ENCODE data around the gene ISOC2.
A peak's percentile ranks its signal among the peaks of the same experiment; 100 is the strongest.

Gene ISOC2, protein sequence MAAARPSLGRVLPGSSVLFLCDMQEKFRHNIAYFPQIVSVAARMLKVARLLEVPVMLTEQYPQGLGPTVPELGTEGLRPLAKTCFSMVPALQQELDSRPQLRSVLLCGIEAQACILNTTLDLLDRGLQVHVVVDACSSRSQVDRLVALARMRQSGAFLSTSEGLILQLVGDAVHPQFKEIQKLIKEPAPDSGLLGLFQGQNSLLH

GRCh38 chr19:55461259-55461973 lies at the start of gene ISOC2:
Gene ISOC2, minus strand, starts transcription at chr19:55461642. Its CDS starts 5,156 bp downstream, at chr19:55456486.
- peak within 1 kb of the TSS; percentile 72 for H3K9ac ChIP-seq (ENCODE audit: low read length)
- no peaks in the 10 kb centered on the region for H3K36me3 ChIP-seq (ENCODE audit: insufficient read depth, low read length)
- no peaks in the 10 kb centered on the region for H3K27me3 ChIP-seq (ENCODE audit: control insufficient read depth in 1 of 2, insufficient read depth in 2 of 2, low read length in 2 of 2)
- peak within 1 kb of the TSS; percentile 67 to 82 for H3K4me3 ChIP-seq (ENCODE audit: low read depth in 1 of 2, low read length in 2 of 2)
- H3K4me1 ChIP-seq (ENCODE audit: insufficient read depth, low read length) = peaks cover 12% of the 10 kb centered on the region
- no peaks in the 10 kb centered on the region for H3K9me3 ChIP-seq (ENCODE audit: low read length)
- peak within 1 kb of the TSS; percentile 99 for H3K27ac ChIP-seq (ENCODE audit: low read depth, low read length)

GRCh38 chr19:55508120-55508519 lies 46.7 kb upstream of the ISOC2 start:
- Histone ChIP-seq H3K9me3 (ENCODE audit: low read length) (no peaks in the 10 kb centered on the region), H3K27me3 (ENCODE audit: control insufficient read depth in 1 of 2, insufficient read depth in 2 of 2, low read length in 2 of 2) (no peaks in the 10 kb centered on the region), H3K36me3 (ENCODE audit: insufficient read depth, low read length) (peaks cover 4% of the 10 kb centered on the region), H3K4me1 (ENCODE audit: insufficient read depth, low read length) (no peaks in the 10 kb centered on the region), H3K27ac (ENCODE audit: low read depth, low read length) (no peak overlapping the region), H3K9ac (ENCODE audit: low read length) (no peak overlapping the region), H3K4me3 (ENCODE audit: low read depth in 1 of 2, low read length in 2 of 2) (no peak overlapping the region)

- Histone ChIP-seq H3K4me1 (ENCODE audit: insufficient read depth, low read length) (no peaks in the 10 kb centered on the region), H3K9ac (ENCODE audit: low read length) (no peak overlapping the region), H3K4me3 (ENCODE audit: low read depth in 1 of 2, low read length in 2 of 2) (no peak overlapping the region), H3K9me3 (ENCODE audit: low read length) (no peaks in the 10 kb centered on the region), H3K27ac (ENCODE audit: low read depth, low read length) (no peak overlapping the region), H3K27me3 (ENCODE audit: control insufficient read depth in 1 of 2, insufficient read depth in 2 of 2, low read length in 2 of 2) (no peaks in the 10 kb centered on the region), H3K36me3 (ENCODE audit: insufficient read depth, low read length) (peaks cover 19% of the 10 kb centered on the region)
Measured at GRCh38 chr19:55504981-55505380, 43.5 kb upstream of the ISOC2 start.

DNA sequence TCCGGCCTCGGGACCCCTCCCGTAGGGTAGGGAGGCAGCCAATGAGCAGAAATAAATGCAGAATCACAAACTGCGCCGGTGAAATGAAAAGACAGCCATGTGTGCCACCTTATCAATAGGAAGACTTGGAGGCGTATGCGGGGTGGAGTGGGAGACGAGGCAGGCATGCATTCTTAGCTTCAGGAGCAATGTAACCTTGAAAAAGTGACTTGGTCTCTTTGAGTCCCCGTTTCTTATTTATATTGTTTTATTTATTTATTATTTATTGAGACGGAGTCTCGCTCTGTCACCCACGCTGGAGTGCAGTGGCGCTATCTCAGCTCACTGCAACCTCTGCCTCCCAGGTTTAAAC lies 42.8 kb upstream of the ISOC2 start:
- Histone ChIP-seq H3K27me3 (ENCODE audit: control insufficient read depth in 1 of 2, insufficient read depth in 2 of 2, low read length in 2 of 2) (no peaks in the 10 kb centered on the region), H3K9me3 (ENCODE audit: low read length) (no peaks in the 10 kb centered on the region), H3K9ac (ENCODE audit: low read length) (no peak overlapping the region), H3K4me3 (ENCODE audit: low read depth in 1 of 2, low read length in 2 of 2) (peak overlapping the region; percentile 29 to 53), H3K36me3 (ENCODE audit: insufficient read depth, low read length) (peaks cover 26% of the 10 kb centered on the region), H3K27ac (ENCODE audit: low read depth, low read length) (no peak overlapping the region), H3K4me1 (ENCODE audit: insufficient read depth, low read length) (peaks cover 5% of the 10 kb centered on the region)

DNA sequence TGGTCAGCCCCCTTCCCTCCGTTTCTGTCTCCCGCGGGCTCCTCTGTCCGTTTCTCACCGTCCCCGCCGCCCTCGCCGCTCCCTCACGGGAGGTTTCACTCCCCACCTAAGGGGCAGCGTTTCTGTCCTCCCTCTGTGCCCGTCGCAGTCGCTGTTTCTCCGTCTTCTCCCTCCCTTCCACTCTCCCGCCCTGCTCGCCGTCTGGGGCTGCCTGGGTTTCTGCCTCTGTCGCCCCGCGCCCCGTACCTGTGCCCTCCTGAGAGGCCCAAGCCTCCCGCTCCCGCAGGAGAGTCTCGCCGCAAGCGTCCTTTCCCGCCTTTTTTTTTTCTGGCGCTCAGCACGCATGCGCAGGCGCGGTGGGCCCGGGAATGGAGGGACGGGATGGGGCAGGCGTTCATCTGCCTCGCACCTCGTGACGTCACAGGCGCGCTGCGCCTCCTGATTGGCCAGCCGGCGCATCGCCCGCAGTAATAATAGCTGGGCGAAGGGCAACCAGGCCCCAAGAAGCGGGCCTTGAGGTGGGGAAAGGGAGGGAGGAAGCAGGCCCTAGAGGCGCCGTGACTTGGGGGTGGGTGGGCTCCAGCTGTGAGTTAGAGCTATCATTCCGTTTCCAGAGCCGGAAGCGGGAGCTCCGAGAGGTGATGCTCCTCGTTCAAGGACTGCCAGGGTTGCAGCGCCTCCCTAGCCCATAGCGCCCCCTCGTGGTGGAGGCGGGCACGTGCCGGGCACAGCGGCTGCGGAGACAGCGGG lies 42.2 kb upstream of the ISOC2 start:
- Histone ChIP-seq H3K27ac (ENCODE audit: low read depth, low read length) (peak overlapping the region; percentile 59), H3K9ac (ENCODE audit: low read length) (no peak overlapping the region), H3K36me3 (ENCODE audit: insufficient read depth, low read length) (peaks cover 31% of the 10 kb centered on the region), H3K9me3 (ENCODE audit: low read length) (no peaks in the 10 kb centered on the region), H3K27me3 (ENCODE audit: control insufficient read depth in 1 of 2, insufficient read depth in 2 of 2, low read length in 2 of 2) (no peaks in the 10 kb centered on the region), H3K4me1 (ENCODE audit: insufficient read depth, low read length) (peaks cover 10% of the 10 kb centered on the region), H3K4me3 (ENCODE audit: low read depth in 1 of 2, low read length in 2 of 2) (peak overlapping the region; percentile 29 to 53)

DNA sequence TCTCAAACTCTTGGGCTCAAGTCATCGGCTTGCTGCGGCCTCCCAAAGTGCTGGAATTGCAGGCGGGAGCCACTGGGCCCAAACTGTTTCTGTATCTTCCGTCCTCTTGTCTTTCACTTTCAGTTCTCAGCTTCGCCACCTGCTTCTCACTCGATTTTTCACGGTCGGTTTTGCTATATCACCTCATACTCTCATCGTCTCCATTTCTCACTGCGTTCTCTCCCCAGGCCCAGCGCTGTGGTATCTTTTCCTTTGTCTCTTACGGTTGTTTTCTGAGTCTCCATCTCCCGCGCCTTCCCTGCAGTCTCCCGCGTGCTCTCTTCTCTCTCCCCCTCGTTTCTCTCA lies 41.7 kb upstream of the ISOC2 start:
- peaks cover 16% of the 10 kb centered on the region for H3K4me1 ChIP-seq (ENCODE audit: insufficient read depth, low read length)
- no peaks in the 10 kb centered on the region for H3K9me3 ChIP-seq (ENCODE audit: low read length)
- H3K27ac ChIP-seq (ENCODE audit: low read depth, low read length) = no peak overlapping the region
- no peak overlapping the region for H3K9ac ChIP-seq (ENCODE audit: low read length)
- no peaks in the 10 kb centered on the region for H3K27me3 ChIP-seq (ENCODE audit: control insufficient read depth in 1 of 2, insufficient read depth in 2 of 2, low read length in 2 of 2)
- H3K4me3 ChIP-seq (ENCODE audit: low read depth in 1 of 2, low read length in 2 of 2) = no peak overlapping the region
- H3K36me3 ChIP-seq (ENCODE audit: insufficient read depth, low read length) = peaks cover 31% of the 10 kb centered on the region

- Histone ChIP-seq H3K36me3 (ENCODE audit: insufficient read depth, low read length) (peaks cover 31% of the 10 kb centered on the region), H3K4me3 (ENCODE audit: low read depth in 1 of 2, low read length in 2 of 2) (no peak overlapping the region), H3K4me1 (ENCODE audit: insufficient read depth, low read length) (peaks cover 19% of the 10 kb centered on the region), H3K9me3 (ENCODE audit: low read length) (no peaks in the 10 kb centered on the region), H3K9ac (ENCODE audit: low read length) (no peak overlapping the region), H3K27ac (ENCODE audit: low read depth, low read length) (no peak overlapping the region), H3K27me3 (ENCODE audit: control insufficient read depth in 1 of 2, insufficient read depth in 2 of 2, low read length in 2 of 2) (no peaks in the 10 kb centered on the region)
Measured at GRCh38 chr19:55502197-55502952, 40.9 kb upstream of the ISOC2 start.

DNA sequence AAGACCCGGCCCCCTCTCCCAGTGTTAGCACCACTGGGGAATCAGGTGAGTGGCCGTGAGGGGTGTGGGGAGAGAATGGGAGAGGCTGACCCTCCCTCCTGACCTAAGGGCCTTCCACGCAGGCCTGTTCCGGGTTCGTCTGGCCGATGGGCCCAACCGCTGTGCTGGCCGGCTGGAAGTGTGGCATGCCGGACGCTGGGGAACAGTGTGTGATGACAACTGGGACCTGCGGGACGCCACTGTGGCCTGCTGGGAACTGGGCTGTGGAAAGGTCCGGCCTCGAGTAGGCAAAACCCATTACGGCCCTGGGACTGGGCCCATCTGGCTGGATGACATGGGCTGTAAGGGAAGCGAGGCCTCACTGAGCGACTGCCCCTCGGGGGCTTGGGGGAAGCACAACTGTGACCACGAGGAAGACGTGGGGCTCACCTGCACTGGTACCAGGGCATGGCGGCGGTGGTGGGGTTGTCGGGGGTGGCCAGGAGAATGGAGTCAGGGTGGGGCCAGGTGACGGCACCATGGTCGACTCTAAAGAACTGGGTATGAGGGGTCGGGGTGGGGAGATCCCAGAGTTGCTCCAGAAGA lies 39.0 kb upstream of the ISOC2 start:
- Histone ChIP-seq H3K4me1 (ENCODE audit: insufficient read depth, low read length) (peaks cover 19% of the 10 kb centered on the region), H3K9me3 (ENCODE audit: low read length) (no peaks in the 10 kb centered on the region), H3K36me3 (ENCODE audit: insufficient read depth, low read length) (peaks cover 42% of the 10 kb centered on the region), H3K4me3 (ENCODE audit: low read depth in 1 of 2, low read length in 2 of 2) (no peak overlapping the region), H3K27me3 (ENCODE audit: control insufficient read depth in 1 of 2, insufficient read depth in 2 of 2, low read length in 2 of 2) (no peaks in the 10 kb centered on the region), H3K9ac (ENCODE audit: low read length) (no peak overlapping the region), H3K27ac (ENCODE audit: low read depth, low read length) (no peak overlapping the region)

GRCh38 chr19:55498246-55498840 lies 36.9 kb upstream of the ISOC2 start:
- Histone ChIP-seq H3K4me1 (ENCODE audit: insufficient read depth, low read length) (peaks cover 19% of the 10 kb centered on the region), H3K36me3 (ENCODE audit: insufficient read depth, low read length) (peaks cover 45% of the 10 kb centered on the region), H3K27ac (ENCODE audit: low read depth, low read length) (peak overlapping the region; percentile 55), H3K4me3 (ENCODE audit: low read depth in 1 of 2, low read length in 2 of 2) (no peak overlapping the region), H3K27me3 (ENCODE audit: control insufficient read depth in 1 of 2, insufficient read depth in 2 of 2, low read length in 2 of 2) (no peaks in the 10 kb centered on the region), H3K9me3 (ENCODE audit: low read length) (no peaks in the 10 kb centered on the region), H3K9ac (ENCODE audit: low read length) (no peak overlapping the region)

GRCh38 chr19:55497763-55498162 lies 36.3 kb upstream of the ISOC2 start:
- peak overlapping the region; percentile 22 for H3K27ac ChIP-seq (ENCODE audit: low read depth, low read length)
- H3K4me3 ChIP-seq (ENCODE audit: low read depth in 1 of 2, low read length in 2 of 2) = no peak overlapping the region
- no peaks in the 10 kb centered on the region for H3K9me3 ChIP-seq (ENCODE audit: low read length)
- peaks cover 45% of the 10 kb centered on the region for H3K36me3 ChIP-seq (ENCODE audit: insufficient read depth, low read length)
- peaks cover 24% of the 10 kb centered on the region for H3K4me1 ChIP-seq (ENCODE audit: insufficient read depth, low read length)
- H3K9ac ChIP-seq (ENCODE audit: low read length) = no peak overlapping the region
- H3K27me3 ChIP-seq (ENCODE audit: control insufficient read depth in 1 of 2, insufficient read depth in 2 of 2, low read length in 2 of 2) = no peaks in the 10 kb centered on the region
